Muscle of leg (tissue), 11 donors: ENCODE data around the gene PRCP. TPM values are rescaled to one million over a fixed set of nuclear protein-coding genes. Genes with fewer than 3 reads are reported as not detected.

ENCODE experiments used
- DNase-seq: peaks from one replicate; pipeline ENCODE4 v3.0.0; 2013
- H3K27ac ChIP-seq: one replicate; pipeline ENCODE4 v1.5.1; 2013; ENCODE audit warnings: mild to moderate bottlenecking, low read length, control low read depth
- H3K27me3 ChIP-seq: one replicate; pipeline ENCODE4 v1.6.1; 2013; ENCODE audit warnings: low read length; ENCODE audit not compliant: control insufficient read depth, insufficient read depth
- H3K36me3 ChIP-seq: one replicate; pipeline ENCODE4 v1.6.1; 2013; ENCODE audit warnings: low read length; ENCODE audit not compliant: control insufficient read depth, insufficient read depth
- H3K4me1 ChIP-seq: one replicate; pipeline ENCODE4 v1.6.1; 2013; ENCODE audit warnings: low read length; ENCODE audit not compliant: control insufficient read depth, insufficient read depth
- H3K4me3 ChIP-seq: one replicate; pipeline ENCODE4 v1.5.1; 2013; ENCODE audit warnings: low read length, control low read depth
- H3K9me3 ChIP-seq: replicated peaks from 2 replicates; pipeline ENCODE4 v1.6.1; 2013; ENCODE audit warnings: low read depth, low read length; ENCODE audit not compliant: control insufficient read depth
- WGBS: methylation state at CpG from one replicate; pipeline ENCODE4 v1.1.5; 2013; ENCODE audit warnings: missing lambda C conversion rate; ENCODE audit not compliant: insufficient coverage; 5-methylcytosine and 5-hydroxymethylcytosine counted together
- polyA plus RNA-seq, 8 donors: library from polyadenylated mRNA; unstranded; fragments of 120-200 nt; gene quantifications; one replicate each; pipeline versions ENCODE4 v1.2.1 to v1.2.3, GENCODE V29; 2013; ENCODE audit warnings: inconsistent platforms in 1 of 8, low replicate concordance in 1 of 8; ENCODE audit not compliant: insufficient read length in 8 of 8, insufficient read depth in 1 of 8
- total RNA-seq: library from RNA; stranded (reverse); fragments of 120-200 nt; gene quantifications from one replicate; pipeline ENCODE4 v1.2.4, GENCODE V29; 2013

PRCP gene
- total and polyA plus RNA-seq, 9 donors = 80.3 to 119 (median 101) TPM

DNA sequence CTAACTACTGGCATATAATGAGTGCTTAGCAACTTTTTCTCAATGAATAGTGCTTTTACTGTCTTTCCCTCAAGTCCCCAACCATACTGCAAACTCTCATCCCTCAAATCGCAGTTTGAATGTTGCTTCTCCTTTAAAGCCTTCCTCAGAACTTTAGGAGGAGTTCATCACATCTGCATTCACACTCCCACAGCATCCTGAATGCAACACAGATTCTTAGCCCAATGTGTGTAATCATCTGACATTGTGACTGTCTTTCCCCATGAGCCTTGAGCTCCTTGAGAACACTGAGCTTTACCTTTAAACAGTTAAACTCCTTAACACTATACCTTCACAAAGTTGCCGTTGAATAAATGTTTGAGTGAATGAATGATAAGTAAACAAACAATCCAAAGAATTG lies 84.8 kb downstream of the PRCP start:
- Histone ChIP-seq H3K36me3 (no peaks in the 10 kb centered on the region), H3K9me3 (no peaks in the 10 kb centered on the region), H3K27ac (no peak overlapping the region), H3K4me1 (no peaks in the 10 kb centered on the region), H3K27me3 (no peaks in the 10 kb centered on the region), H3K4me3 (no peak overlapping the region)
- no peak for DNase-seq
- WGBS = 40% methylated on average over 1 of the region's 2 CpGs

DNA sequence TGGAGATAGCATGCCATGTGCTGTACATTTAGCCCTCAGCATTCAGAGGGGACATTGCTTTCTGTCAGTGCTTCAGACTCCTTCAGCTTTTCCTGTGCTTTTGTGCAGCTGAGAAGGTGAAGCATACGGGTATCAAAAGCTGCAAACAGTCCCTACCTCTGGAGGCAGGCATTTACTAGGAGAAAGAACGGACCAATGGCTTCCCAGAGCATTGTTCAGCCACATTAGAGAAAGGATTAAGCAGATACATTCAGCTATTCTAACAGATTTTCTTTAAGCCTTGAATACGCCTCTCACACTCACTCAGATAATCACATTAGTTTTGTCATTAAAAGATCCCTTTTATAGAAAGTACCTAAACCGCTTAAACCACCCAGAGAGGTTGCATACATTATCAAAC lies 85.9 kb downstream of the PRCP start:
- H3K27ac ChIP-seq = no peak overlapping the region
- H3K4me1 ChIP-seq = no peaks in the 10 kb centered on the region
- no peak overlapping the region for H3K4me3 ChIP-seq
- no peaks in the 10 kb centered on the region for H3K27me3 ChIP-seq
- WGBS = 30% methylated on average over 3 of the region's 4 CpGs
- H3K36me3 ChIP-seq = no peaks in the 10 kb centered on the region
- DNase-seq = no peak
- no peaks in the 10 kb centered on the region for H3K9me3 ChIP-seq

DNA sequence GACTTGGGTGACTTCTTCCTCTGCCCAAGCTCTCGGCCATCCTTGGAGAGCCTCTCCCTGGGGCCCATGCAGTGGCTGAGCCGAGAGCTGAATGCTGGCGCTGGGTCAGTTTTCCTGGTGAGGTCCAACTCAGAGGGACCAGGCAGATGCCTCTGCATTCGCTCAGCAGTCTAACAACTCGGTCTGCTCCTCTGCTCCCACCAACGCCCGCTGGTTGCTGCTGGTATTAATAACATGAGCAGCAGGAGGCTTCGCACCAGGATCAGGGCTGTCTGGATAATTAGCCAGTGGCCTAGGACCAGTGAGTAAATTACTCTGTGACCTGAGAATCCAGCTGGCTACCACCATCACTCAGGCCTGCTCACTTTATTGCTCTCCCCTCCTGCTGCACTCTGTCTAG lies 88.9 kb downstream of the PRCP start:
- DNase-seq = no peak
- Histone ChIP-seq H3K36me3 (no peaks in the 10 kb centered on the region), H3K27ac (no peak overlapping the region), H3K4me3 (no peak overlapping the region), H3K4me1 (no peaks in the 10 kb centered on the region), H3K9me3 (no peaks in the 10 kb centered on the region), H3K27me3 (no peaks in the 10 kb centered on the region)
- WGBS = 42% methylated on average over 5 of the region's 8 CpGs

DNA sequence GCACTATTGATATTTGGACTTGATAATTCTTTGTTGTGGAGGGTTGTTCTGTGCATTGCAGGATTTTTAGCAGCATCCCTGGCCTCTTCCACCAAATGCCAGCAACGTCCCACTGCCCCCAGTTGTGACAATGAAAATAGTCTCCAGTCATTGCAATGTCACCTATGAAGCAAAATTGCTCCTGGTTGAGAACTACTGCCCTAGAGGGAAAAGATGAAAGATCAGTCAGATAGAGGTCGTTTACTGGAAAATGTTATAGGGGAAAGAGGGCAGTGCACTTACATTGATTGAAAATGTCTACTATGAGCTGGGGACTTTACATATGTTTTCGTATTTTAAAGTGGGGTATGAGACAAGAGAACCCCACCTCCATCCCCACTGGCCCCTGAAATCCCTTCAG lies 89.5 kb downstream of the PRCP start:
- WGBS = 33% methylated on average over 1 of the region's 3 CpGs

DNA sequence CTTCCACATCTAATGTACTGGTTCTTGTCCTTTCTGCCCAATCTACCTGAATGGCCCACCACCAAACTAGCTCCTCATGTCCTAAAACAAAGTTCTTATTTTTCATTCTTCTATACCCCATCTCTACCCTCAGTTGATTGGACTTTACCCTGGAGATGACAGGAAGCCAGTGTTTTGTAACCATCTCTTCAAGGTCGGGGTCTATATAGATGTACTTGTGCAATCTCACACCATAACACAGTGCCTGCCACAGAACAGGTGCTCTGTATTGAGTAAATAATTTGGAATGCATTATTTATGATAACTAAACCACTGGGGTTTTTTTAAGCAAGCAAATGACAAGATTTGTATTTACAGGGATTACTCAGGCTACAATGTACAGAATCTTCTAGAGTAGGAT lies 89.9 kb downstream of the PRCP start:
- Histone ChIP-seq H3K4me1 (no peaks in the 10 kb centered on the region), H3K27me3 (no peaks in the 10 kb centered on the region), H3K36me3 (no peaks in the 10 kb centered on the region), H3K27ac (no peak overlapping the region), H3K4me3 (no peak overlapping the region), H3K9me3 (no peaks in the 10 kb centered on the region)
- DNase-seq = no peak
- WGBS = no CpG with 5 or more reads among the region's 1 CpG

More for the DNA sequence above, 89.5 kb downstream of the PRCP start:
- no peaks in the 10 kb centered on the region for H3K4me1 ChIP-seq
- H3K9me3 ChIP-seq = no peaks in the 10 kb centered on the region
- H3K27me3 ChIP-seq = no peaks in the 10 kb centered on the region
- H3K4me3 ChIP-seq = no peak overlapping the region
- H3K27ac ChIP-seq = no peak overlapping the region
- no peak for DNase-seq
- H3K36me3 ChIP-seq = no peaks in the 10 kb centered on the region

DNA sequence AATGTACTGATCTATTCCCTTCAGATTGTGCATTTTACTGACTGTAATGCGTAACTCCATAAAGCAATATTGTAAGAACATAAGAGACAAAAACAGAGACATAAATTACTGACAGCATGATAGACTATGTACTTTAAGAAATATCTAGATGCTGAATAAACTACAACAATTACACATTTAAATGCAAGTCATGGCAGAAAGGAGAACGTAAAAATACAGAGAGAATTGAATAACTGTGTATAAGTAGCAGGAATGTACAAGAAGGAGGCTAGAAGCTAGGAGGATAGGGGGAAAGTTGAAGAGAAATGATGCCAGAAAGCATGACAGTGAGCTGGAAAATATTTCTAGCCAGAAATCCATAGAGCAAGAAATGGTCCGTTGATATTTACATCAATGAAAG lies 92.6 kb downstream of the PRCP start:
- no CpG with 5 or more reads among the region's 3 CpGs for WGBS
- Histone ChIP-seq H3K4me3 (no peak overlapping the region), H3K4me1 (no peaks in the 10 kb centered on the region), H3K27ac (no peak overlapping the region), H3K36me3 (no peaks in the 10 kb centered on the region), H3K9me3 (no peaks in the 10 kb centered on the region), H3K27me3 (no peaks in the 10 kb centered on the region)
- DNase-seq = no peak

DNA sequence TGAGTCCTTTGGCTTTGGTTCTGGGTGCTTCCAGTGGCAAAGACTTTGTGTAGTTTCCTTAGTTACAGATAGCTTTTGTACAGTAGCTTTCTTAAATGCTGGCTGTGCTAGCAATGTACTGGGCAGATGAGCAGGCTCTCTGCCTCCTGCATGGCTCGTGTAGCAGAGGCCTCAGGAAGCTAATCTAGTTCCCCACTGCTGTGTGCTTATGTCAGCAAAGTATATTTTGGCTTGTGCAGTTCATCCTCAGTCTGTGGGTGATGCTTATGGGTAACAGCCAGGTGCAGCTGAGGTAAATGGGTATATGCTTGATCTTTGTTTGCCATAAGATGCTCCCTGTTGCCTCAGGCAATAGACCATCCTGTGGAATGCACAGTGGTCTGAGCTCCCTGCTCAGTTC lies 97.5 kb downstream of the PRCP start:
- H3K27me3 ChIP-seq = no peaks in the 10 kb centered on the region
- no peaks in the 10 kb centered on the region for H3K4me1 ChIP-seq
- no peaks in the 10 kb centered on the region for H3K36me3 ChIP-seq
- DNase-seq = no peak
- no peak overlapping the region for H3K27ac ChIP-seq
- 30% methylated on average over 1 of the region's 1 CpG for WGBS
- no peaks in the 10 kb centered on the region for H3K9me3 ChIP-seq
- no peak overlapping the region for H3K4me3 ChIP-seq

DNA sequence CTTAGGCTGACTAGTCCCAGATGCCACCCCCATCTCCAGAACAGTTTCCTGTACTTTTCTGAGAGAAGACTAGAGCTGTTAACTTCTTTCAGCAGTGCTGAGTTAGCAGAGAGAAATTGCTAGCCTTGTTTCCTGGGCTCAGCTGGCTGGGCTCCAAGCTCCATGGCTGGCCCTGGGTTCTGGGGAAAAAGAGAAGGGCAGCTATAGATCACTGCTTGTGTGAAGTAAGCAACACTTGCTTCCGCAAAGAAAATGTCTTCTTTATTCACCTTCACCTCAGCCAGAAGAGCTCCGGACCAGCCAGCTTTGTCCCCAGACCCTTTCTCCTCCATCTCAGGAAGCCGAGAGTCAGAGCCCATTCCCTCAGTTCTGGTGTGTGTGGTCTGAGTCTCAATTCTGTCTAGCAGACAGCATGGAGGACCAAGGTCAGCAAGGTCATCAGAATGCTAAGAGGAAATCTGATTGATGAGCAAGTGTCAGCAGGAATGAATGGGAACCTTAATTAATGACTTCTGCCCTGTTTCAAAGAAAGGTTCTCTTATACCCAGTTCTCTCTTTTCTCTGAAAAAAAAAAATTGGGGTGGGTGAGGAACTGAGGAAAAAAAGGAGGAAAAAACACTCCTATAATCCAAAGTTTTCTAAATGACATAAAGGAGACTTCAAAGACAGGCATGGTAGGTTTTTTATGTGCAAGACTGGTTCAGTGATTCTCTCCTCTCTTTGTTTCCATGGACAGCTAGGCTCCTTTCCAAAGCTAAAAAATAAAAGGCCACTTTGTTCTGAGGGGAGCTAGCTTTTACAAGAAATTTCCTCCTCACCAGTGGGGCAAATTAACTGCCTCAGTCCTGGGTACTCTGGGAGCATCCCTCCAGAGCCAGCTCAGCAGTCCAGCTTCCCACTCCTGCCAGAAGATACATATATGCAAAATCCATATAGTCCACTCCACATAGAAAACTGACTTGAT lies 103.0 kb downstream of the PRCP start:
- H3K9me3 ChIP-seq = no peaks in the 10 kb centered on the region
- no CpG with 5 or more reads among the region's 3 CpGs for WGBS
- H3K27ac ChIP-seq = no peak overlapping the region
- H3K36me3 ChIP-seq = no peaks in the 10 kb centered on the region
- no peaks in the 10 kb centered on the region for H3K4me1 ChIP-seq
- no peaks in the 10 kb centered on the region for H3K27me3 ChIP-seq
- H3K4me3 ChIP-seq = no peak overlapping the region
- DNase-seq = peak; percentile 59

DNA sequence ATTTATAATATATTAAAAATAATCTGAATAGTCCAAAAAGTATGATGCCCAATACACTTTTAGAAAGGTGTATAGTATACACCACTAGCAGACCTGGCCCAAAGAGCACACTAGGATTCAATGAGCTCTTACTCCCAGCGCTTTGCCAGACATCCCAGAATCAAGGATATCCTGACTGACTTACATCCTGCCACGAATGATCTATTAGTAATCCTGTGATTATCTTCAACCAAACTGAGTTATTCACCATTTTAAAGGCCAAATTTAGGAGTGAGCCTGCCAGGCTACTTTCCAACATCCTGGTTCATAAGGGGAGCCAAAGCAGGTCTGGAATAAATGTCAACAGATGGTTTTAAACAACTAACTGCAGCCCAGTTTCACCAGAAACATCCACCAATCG lies 105.7 kb downstream of the PRCP start:
- H3K27me3 ChIP-seq = no peaks in the 10 kb centered on the region
- H3K4me3 ChIP-seq = no peak overlapping the region
- no peaks in the 10 kb centered on the region for H3K36me3 ChIP-seq
- no peak overlapping the region for H3K27ac ChIP-seq
- WGBS = 88% methylated on average over 1 of the region's 3 CpGs
- DNase-seq = no peak
- H3K9me3 ChIP-seq = no peaks in the 10 kb centered on the region
- H3K4me1 ChIP-seq = no peaks in the 10 kb centered on the region

DNA sequence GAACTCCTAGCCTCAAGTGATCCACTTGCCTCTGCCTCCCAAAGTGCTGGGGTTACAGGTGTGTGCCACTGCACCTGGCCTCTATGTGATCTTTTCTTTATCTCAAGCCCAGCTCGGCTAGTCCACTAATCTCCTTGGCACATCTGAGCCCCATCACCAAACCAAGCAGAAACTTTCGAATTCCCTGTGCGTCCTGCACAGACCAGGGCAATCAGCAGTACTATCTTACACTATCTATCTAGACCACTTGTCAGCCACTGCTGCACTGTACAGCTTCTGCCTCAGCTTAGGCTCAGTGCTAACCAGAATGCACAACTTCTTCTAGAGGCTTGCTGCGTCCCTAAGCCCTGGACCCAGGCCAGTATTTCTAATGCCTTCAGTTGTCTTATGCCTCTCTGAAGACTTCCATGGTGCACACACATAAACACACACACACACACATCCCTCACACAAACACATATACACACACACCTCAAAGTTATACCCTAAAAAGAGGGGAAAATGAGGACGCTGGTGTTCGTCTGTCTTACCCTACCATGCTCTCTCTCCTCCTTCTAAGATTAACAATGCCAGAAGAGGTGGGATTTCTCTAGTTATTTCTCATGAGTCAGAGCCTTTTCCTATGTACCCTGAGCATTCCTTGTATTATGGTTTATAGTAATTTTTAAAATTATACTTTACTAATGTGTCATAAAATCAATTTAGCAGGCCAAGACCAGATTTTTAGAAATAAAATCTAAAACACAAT lies 107.2 kb downstream of the PRCP start:
- 65% methylated on average over 4 of the region's 6 CpGs for WGBS
- Histone ChIP-seq H3K27ac (no peak overlapping the region), H3K27me3 (no peaks in the 10 kb centered on the region), H3K36me3 (no peaks in the 10 kb centered on the region), H3K9me3 (no peaks in the 10 kb centered on the region), H3K4me1 (no peaks in the 10 kb centered on the region), H3K4me3 (no peak overlapping the region)
- DNase-seq = no peak
